ENCODE results near the gene TBK1. TPM values are rescaled to one million over a fixed set of nuclear protein-coding genes. Genes with fewer than 3 reads are reported as not detected.

The TBK1 gene
- polyA plus RNA-seq, 1 donor from 2014 or later = 19.7 TPM

- H3K9ac ChIP-seq (ENCODE audit: low read length) = no peak overlapping the region
- no peak for TF ChIP-seq MXI1 (conservative IDR thresholded peaks at IDR 0.05; ENCODE audit: poor library complexity, severe bottlenecking)
- no peak for TF ChIP-seq TAF1 (IDR thresholded peaks at IDR 0.05; ENCODE audit: low read depth)
- TF ChIP-seq EZH2 (IDR thresholded peaks at IDR 0.05; ENCODE audit: borderline replicate concordance, insufficient read depth, low read length, poor library complexity, severe bottlenecking) = no peak
- no peak for TF ChIP-seq POLR2AphosphoS5 (IDR thresholded peaks at IDR 0.05)
- no peak for TF ChIP-seq REST (IDR thresholded peaks at IDR 0.05; ENCODE audit: borderline replicate concordance)
- no peak overlapping the region for H3K4me3 ChIP-seq (ENCODE audit: low read length)
- no peak overlapping the region for H3K4me2 ChIP-seq (ENCODE audit: low read length)
- no peaks in the 10 kb centered on the region for H3K36me3 ChIP-seq (ENCODE audit: insufficient read depth, low read length)
- H3K9me2 ChIP-seq (ENCODE audit: insufficient read depth, low read length) = no peaks in the 10 kb centered on the region
- no peaks in the 10 kb centered on the region for H3F3A ChIP-seq (ENCODE audit: insufficient read depth, low read length, poor library complexity, severe bottlenecking)
- H4K20me1 ChIP-seq (ENCODE audit: insufficient read depth) = no peaks in the 10 kb centered on the region
- no peak overlapping the region for H3K27ac ChIP-seq (ENCODE audit: low read length)
- no peak overlapping the region for H2AFZ ChIP-seq (ENCODE audit: low read depth, low read length)
- H3K79me2 ChIP-seq (replicated peaks; ENCODE audit: insufficient read depth, low read length) = no peaks in the 10 kb centered on the region
- H3K27me3 ChIP-seq (ENCODE audit: insufficient read depth, low read depth, low read length) = no peaks in the 10 kb centered on the region
- no peaks in the 10 kb centered on the region for H3K9me3 ChIP-seq (ENCODE audit: low read length)
These were observed 43.2 kb downstream of the TBK1 start for GRCh38 chr12:64494998-64495729.

- Histone ChIP-seq H3K79me2 (replicated peaks; ENCODE audit: insufficient read depth, low read length) (no peaks in the 10 kb centered on the region), H3K36me3 (ENCODE audit: insufficient read depth, low read length) (no peaks in the 10 kb centered on the region), H2AFZ (ENCODE audit: low read depth, low read length) (no peak overlapping the region), H3K4me3 (ENCODE audit: low read length) (no peak overlapping the region), H3K9ac (ENCODE audit: low read length) (no peak overlapping the region), H3K9me2 (ENCODE audit: insufficient read depth, low read length) (no peaks in the 10 kb centered on the region), H3K4me2 (ENCODE audit: low read length) (no peak overlapping the region), H3F3A (ENCODE audit: insufficient read depth, low read length, poor library complexity, severe bottlenecking) (no peaks in the 10 kb centered on the region), H3K27ac (ENCODE audit: low read length) (no peak overlapping the region), H3K27me3 (ENCODE audit: insufficient read depth, low read depth, low read length) (no peaks in the 10 kb centered on the region), H4K20me1 (ENCODE audit: insufficient read depth) (no peaks in the 10 kb centered on the region), H3K9me3 (ENCODE audit: low read length) (no peaks in the 10 kb centered on the region)
- TF ChIP-seq SMC3 (conservative IDR thresholded peaks at IDR 0.05; ENCODE audit: poor library complexity) = no peak
- no peak for TF ChIP-seq MXI1 (conservative IDR thresholded peaks at IDR 0.05; ENCODE audit: poor library complexity, severe bottlenecking)
- TF ChIP-seq REST (IDR thresholded peaks at IDR 0.05; ENCODE audit: borderline replicate concordance) = no peak
These were observed 45.0 kb downstream of the TBK1 start for GRCh38 chr12:64496839-64497400.
